ENCODE results near the gene JARID2. TPM values are rescaled to one million over a fixed set of nuclear protein-coding genes. Genes with fewer than 3 reads are reported as not detected.

JARID2 gene
- polyA plus RNA-seq, 4 donors: 19.5 to 30.3 (median 28.8) TPM

DNA sequence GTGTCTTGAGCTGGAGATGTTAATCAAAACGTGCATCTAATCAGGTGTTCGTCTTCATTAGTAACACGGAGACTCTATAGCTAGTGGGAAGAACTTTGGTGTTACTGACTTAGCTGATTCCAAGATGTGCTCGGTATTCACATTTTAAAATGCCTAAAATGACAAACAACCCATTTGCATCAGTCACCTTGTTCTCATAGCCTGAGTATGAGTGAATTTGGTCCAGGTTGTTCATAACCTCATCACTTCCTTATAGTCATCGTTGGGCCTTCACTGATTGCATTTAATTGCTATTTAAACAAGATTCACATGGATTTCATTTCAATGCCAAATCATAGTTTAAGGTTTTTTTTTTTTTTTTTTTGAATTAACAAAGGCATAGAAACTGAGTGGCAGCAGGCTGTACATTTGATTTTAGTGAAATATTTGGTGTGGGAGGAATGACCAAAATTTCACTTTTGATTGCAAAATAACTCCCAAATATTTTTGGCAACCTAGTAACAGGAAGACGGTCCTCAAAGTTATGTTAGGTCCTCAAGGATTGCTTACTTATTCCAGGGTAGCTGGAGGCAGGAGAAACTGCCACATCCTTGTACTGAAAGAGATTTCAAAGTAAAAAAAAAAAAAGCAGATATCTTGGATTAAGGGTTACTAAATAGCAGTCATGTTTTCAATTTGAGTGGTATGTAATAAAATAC is 104.7 kb downstream of the JARID2 start:
- no peak for DNase-seq (ENCODE audit: low read depth in 4 of 4, low spot score in 3 of 4)

DNA sequence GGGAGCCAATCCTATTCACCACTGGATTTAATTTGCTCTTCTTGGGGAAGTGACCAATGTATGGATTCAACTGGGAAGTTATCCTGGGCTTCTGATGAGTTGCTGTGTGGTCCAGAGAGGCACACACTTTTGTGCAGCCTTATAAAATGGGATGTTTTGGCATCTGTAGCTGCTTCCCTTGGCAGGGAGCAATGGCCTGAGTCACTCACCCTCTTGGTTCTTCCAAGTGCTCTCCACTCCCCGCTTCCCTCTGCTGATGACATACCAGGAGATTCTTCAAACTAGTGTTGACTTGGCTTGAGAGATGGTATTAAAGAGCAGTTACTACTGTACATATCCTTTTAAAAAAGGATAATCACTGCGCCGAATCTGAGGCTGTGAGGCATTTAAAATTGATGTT is 105.8 kb downstream of the JARID2 start:
- DNase-seq (ENCODE audit: low read depth in 4 of 4, low spot score in 3 of 4): no peak

DNA sequence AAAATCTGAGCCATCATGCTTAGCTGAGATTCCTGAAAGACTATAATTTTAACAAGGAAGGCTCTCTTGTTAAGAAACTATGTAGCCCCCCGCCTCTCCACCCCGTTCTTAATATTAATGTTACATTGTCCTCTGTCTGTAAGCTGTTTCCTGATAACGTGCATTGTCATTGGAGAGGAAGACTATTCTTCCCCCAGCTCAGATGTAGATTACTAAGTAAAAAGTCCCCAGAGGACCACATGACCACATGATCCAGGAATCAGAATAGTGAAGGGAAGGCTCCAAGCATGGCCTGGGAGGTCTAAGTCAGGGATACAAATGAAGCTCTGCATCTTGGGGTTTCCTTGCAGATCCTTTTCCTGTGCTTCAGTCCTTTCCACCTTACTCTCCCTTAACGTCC is 106.4 kb downstream of the JARID2 start:
- no peak for DNase-seq (ENCODE audit: low read depth in 4 of 4, low spot score in 3 of 4)

DNA sequence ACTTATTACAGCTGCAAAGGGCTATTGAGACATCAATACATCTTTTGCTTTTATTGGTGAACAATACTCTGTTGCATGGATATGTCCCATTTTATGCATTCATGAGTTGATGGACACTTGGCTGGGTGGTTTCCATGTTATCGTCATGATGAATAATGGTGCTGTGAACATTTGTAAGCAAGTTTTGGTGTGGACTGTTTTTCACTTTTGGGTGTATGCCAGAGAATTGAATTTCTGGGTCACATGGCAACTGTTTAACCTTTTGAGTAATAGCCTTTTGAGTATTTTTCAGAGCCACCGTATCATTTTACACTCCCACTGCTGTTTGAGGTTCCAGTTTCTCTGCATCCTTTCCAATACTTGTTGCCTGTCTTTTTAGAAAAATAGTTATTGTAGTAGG is 107.0 kb downstream of the JARID2 start:
- DNase-seq (ENCODE audit: low read depth in 4 of 4, low spot score in 3 of 4): no peak

DNA sequence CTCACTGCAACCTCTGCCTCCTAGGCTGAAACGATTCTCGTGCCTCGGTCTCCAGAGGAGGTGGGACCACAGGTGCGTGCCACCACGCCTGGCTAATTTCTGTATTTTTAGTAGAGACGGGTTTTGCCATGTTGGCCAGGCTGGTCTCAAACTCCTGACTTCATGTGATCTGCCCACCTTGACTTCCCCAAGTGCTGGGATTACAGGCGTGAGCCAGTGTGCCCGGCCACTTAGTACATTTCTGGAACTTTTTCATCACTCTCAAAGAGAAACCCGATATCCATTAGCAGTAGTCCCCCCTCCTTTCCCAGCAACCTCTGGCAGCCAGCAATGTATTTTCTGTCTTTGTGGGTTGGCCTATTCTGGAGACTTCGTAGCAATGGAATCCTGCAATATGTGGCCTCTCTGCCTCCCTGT is 109.8 kb downstream of the JARID2 start:
- DNase-seq (ENCODE audit: low read depth in 4 of 4, low spot score in 3 of 4): no peak

DNA sequence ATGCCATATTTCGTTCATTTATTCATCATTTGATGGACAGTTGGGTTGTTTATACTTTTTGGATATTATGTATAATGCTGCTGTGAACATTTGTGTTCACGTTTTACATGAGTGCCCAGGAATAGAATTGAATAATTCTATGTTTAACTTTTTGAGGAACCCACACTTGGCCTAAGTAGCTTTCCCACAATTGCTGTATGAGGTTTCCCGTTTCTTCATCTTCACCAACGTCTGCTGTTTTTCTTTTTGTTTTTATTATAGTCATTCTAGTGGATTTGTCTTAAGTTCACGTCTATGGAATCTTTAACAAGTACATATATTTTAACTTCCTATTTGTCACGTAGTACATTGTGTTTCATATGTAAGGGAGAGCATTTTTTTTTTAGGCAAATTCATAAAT is 110.3 kb downstream of the JARID2 start:
- no peak for DNase-seq (ENCODE audit: low read depth in 4 of 4, low spot score in 3 of 4)

DNA sequence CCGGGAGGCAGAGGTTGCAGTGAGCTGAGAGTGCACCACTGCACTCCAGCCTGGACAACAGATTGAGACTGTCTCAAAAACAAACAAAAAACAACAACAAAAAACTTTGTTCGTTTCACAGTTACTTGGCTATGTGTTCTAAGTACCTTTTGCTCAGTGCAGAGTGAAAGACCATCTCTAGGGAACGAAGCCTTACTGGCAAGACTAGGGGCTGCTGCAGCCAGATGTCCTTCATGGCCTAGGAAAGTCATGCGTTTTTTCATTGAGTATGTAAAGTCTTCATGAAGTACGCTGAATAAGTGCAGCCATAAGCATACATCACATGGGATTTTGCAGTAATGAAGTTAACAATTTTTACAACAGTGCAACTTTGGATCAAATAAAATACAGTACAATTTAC is 111.1 kb downstream of the JARID2 start:
- no peak for DNase-seq (ENCODE audit: low read depth in 4 of 4, low spot score in 3 of 4)

DNA sequence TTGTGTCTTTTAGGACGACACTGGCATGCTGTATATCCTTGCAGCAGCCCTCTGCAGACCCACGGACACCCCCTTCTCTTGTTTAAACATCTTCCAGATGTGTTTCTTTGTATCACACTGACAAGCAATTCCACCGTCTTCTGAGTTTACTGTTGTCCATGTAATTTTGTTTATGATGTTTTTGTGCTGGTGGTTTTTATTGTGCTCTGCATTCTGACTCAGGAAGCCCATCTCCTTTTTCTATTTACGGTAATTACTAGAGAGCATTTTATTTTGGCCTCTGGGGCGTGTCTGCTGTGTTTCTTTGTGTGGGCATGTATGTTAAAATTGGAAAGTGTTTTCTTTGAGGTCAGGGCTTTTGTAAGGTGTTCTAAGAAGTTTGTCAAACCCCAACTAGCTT is 111.9 kb downstream of the JARID2 start:
- no peak for DNase-seq (ENCODE audit: low read depth in 4 of 4, low spot score in 3 of 4)

DNA sequence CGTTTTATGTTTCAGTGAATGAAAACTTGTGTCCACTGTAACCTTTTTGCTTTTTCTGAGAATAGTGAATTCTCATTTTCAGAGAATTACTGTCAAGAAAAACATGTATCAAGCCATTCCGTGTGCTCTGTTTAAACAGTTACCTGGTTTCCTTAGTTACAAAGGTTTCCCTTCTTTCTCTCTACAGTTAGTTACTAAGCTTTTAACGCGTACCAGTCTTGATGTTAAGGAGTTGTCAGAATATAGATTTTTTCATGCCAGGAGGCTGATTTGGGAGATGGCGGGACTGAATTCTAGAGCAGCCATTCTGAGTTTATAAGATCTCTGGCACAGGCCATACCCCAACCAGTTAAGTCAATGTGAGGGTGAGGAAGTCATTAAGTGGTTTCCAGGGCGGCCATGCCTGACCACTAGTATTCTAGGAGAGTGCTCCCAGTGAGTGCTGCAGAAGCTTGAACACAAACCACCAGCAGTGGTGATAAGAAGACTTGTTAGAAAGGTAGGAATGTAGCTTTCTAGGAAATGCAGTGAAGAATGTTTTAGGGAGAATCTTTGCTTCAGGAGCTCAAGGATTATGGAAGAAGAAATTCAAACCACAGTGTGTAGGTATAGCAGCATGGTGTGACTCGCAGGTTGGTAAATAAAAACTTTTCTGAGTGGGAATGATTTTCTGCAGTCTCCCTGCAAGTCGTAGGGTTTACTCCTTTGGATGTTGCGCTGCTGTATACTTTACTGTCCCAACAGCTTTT is 112.9 kb downstream of the JARID2 start:
- DNase-seq (ENCODE audit: low read depth in 4 of 4, low spot score in 3 of 4): no peak

DNA sequence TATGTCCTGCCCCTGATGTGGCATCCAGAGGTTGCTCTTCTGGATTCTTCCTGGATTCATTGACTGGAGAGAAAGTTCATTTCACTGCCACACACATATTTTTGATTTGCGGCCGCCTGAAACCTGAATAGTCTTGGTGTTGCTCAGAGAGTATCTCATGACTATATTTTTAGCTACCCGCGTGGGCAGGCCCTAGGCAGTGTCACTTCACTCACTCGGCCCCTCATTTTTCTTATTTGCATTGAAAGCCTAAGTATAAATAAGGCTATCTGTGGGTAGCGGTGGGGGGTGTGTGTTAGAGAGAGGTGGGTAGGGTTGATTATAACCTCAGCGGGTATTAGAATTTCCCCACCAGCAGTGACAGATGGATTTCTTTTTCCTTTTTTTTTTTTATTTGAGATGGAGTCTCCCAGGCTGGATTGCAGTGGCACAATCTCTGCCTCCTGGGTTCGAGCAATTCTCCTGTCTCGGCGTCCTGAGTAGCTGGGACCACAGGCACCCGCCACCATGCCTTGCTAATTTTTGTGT is 113.5 kb downstream of the JARID2 start:
- no peak for DNase-seq (ENCODE audit: low read depth in 4 of 4, low spot score in 3 of 4)

DNA sequence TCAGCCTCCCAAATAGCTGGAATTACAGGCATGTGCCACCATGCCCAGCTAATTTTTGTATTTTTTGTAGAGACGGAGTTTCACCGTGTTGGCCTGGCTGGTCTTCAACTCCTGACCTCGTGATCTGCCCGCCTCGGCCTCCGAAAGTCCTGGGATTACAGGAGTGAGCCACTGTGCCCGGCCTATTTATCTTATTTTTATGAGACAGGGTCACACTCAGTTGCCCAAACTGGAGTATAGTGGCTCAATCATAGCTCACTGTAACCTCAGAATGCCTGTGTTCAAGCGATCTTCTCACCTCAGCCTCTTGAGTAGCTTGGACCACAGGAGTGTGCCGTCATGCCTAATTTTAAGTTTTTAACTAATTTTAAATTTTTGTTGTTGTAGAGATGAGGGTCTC is 114.4 kb downstream of the JARID2 start:
- no peak for DNase-seq (ENCODE audit: low read depth in 4 of 4, low spot score in 3 of 4)

DNA sequence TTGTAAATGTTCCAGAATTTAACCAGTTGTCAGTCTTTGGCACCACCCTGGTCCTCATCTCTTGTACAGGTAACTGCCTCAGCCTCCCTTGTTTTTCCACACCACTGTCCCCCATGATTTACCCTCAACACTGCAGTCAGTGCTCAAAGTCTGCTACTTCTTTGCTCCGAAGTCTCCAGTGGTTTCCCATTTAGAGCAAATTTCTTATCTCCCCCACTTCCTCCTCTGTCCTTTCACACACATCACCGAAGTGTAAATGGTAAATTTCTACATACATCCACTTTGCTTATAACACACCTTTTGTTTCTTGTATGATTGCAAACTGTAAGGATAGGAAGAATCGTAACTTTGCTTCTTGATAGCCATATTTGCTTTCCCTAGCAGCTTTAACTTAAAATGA is 115.3 kb downstream of the JARID2 start:
- DNase-seq (ENCODE audit: low read depth in 4 of 4, low spot score in 3 of 4): no peak

DNA sequence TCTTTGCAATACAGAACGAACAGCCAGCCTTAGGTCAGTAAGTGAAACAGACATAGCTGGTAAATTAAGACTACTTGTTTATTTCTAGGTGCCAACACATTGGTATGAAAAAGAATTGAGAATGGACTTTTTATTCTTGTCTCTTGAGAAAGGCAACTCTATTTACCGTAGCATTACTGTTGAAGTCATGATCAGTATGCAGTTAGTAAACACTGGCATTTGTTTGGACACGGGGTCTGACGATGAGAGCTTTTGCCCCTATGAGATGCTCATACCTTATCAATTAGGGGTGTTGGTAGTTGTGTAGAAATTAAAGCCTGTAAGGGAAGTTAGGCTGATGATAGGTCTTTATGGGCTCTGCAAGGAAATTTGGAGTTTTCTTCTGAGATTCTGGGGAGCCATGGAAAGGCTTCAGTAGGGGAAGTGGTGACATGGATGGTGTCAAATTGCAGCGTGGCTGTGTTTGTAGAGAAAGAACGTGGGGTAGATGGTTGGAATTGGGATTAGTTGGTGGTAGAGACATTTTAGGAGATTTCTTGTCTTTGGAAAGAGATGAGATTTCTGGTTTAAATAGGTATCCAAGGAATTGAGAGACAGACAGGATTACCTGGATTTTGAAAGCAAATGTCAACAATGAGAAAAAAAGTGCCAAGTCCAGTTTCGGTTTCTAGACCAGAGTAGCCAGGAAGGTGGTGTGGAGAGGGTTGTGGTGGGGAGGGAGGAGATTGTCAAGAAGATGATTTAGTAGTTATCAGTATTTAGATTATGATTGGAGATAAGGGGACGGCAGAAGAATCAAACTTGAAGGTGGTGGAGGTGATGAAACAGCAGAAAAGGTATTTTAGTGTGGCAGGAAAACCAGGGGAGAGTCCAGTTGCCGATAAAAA is 116.6 kb downstream of the JARID2 start:
- no peak for DNase-seq (ENCODE audit: low read depth in 4 of 4, low spot score in 3 of 4)

DNA sequence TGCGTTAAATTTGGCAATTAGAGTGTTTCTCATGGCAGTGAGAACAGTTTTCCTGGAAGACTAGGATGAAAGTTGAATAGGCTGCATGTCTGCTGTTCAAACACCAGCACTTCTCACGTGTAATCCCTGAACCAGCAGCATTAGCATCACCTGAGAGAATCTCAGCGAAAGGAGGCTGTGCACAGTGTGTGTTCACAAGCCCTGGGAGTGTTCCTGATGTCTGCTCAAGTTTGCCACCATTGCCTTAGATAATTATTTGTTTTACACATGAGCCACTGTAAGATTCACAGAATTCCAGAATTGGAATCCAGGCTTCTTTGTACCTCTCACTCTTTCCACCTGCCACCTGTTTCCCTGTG is 117.3 kb downstream of the JARID2 start:
- no peak for DNase-seq (ENCODE audit: low read depth in 4 of 4, low spot score in 3 of 4)

DNA sequence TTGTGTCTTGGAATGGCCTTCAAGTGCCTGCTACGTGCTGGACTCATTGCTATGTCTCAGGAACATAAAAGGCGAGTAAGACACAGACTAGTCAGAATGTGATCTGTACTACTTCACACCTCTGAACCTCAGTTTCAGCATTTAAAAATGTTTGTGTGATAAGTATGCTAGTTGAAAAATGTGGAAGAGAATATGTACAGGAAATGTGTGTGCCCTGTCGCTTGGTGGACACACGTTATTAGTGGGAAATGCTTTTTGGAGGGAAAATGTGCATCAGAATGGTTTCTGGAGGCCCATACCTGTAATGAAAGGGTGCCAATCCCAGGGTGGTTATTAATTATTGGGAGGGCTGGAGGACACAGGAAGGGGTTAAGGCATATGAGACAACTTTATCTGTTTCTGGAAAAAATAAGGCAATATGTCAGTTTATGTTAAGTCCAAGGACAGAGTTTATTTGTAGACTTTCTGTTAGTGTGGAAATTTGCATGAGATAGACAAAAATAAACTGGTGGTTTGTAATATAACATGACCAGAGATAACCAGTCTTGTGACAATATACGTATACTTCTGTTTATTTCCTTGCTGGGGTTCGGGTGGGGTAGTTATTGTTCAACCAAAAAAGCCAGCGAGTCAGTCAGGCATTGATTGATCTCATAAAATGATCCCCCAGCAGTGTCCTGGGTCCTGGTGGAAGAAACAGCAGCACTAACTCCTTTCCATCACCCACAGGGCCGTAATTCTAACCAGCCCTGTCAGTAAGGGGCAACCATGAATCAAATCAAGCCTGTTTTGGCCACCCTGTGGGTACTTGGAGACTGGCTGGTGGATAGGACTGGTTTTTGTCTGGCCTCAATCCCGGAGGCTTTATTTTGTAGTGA is 117.9 kb downstream of the JARID2 start:
- DNase-seq (ENCODE audit: low read depth in 4 of 4, low spot score in 3 of 4): no peak

DNA sequence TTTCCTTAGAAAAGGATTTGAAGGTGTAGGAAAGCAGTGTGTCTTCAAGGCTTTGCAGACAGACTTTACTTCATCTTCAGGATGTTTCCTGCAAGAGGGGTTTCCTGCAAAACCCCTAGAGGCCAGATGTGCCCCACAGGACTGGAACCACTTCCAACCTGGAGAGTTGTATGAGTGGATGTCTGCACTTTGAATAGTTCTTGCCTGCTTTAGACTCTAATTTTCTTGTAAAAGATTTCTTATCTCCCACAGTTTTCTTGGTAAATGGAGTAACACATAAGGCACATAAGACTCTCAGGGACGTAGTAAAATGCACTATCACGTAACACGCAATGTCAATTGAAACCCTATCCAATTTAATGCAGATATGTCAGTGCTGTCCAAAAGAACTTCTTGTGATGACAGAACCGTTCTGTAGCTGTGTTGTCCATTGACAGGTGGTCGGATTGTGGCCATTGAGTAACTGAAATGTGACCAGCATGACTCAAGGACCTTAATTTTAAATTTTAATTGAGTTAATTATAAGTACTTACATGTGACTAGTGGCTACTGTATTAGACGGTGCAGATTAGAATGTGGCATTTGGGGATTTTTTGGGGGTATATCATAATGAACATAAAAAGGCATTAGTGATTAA is 118.7 kb downstream of the JARID2 start:
- no peak for DNase-seq (ENCODE audit: low read depth in 4 of 4, low spot score in 3 of 4)

DNA sequence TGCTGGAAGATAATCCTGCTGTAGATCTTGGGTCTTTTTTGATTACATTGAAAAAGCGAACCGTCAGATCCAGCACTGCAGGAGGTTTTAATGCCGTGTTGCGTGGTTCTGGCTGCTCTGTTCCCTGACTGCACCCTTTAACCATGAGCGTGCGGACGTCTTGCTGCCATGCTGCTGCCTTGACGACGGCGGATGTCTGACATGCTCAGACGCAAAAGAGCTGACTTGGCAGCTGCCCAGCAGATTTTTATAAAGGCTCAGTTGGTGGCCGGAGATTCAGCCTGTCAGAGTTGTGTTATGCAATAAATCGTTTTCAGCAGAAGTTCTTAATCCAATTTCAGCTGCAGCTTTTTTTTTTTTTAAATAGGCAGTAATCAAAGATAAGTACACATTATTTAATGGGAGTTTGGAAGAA is 119.4 kb downstream of the JARID2 start:
- peak; percentile 48 to 55 (median 52) for DNase-seq (ENCODE audit: low read depth in 4 of 4, low spot score in 3 of 4)

DNA sequence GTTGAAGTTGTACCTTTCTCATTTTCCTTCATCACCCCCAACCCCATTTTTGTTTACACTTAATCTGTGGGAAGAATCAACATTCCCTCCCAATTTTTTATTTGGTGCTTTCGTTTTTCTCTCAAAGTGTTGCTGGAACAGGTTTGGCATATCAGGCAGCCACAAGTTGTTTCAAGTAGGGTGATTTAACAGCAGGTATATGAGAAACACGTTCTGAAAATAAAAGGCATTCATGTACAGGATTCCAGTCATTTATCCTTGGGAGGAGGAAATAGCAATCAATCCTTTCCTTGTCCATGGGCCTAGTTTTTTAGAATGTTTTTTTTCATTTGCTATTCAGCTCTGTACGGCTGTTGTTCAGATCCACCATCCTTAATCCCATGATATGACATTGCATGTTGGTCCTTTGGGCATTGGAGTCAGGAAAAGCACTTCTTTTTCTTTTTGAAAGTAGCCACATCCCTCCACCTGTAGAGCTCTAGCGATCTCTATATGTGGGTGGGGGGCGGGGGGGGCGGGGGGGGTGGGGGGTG is 120.2 kb downstream of the JARID2 start:
- DNase-seq (ENCODE audit: low read depth in 4 of 4, low spot score in 3 of 4): no peak

DNA sequence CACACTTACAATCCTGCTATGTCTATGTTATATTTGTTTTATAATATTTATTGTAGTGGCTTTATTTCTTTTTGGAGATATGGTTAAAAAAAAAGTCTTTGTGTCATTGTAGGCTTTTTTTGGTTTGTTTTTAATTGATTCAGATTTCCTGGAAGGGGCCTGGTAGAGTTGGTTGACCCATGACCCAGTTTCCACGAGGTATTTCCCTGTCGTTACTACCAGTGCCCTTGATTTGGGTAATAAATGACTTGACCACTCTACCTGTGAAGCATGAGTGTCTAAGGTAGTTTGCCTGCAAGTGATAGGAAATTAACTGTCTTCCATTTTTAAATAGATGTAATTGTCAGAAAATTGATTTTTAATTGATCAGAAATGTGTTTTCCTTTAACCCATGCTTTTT is 121.0 kb downstream of the JARID2 start:
- DNase-seq (ENCODE audit: low read depth in 4 of 4, low spot score in 3 of 4): no peak

DNA sequence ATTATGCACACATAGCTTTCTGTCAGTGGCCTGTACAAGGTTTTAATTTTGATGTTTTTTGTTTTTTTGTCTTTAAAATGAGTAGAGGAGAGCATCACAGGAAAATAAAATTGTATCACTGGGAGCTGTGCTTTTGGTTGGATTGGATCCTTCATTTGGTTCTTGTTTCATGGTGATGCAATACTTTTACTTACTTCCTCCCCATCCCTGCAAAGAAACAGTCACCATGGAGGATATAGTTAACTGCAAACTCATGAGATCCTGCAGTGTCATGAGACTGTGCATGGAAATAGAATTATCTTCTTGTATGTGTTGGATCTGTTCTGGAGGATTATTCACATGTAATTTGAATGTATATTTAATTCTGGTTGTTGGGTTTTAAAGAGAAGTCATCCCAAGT is 122.3 kb downstream of the JARID2 start:
- no peak for DNase-seq (ENCODE audit: low read depth in 4 of 4, low spot score in 3 of 4)

Measured in left renal pelvis (tissue), 4 donors.